Activated CD8-positive, alpha-beta memory T cell treated with anti-CD3 and anti-CD28 coated beads for 1 hour (primary cell): Measurements from ENCODE around the gene ABCA6.
"Not testable (repeated sequence)": the region's sequence is repeated elsewhere in the genome, so short reads cannot be mapped to it uniquely, and the experiment has no call there.

Experiments used
- DNase-seq, 2 donors: peaks; one replicate each; pipeline ENCODE4 v3.0.0-alpha.2; 2020; ENCODE audit warnings: low read depth in 1 of 2; ENCODE audit errors: extremely low read depth in 1 of 2

The ABCA6 gene

GRCh38 chr17:69073392-69073791 lies 68.3 kb downstream of the ABCA6 start:
- not testable (repeated sequence) for DNase-seq

- not testable (repeated sequence) for DNase-seq
These were observed 68.9 kb downstream of the ABCA6 start for GRCh38 chr17:69072803-69073256.

DNA sequence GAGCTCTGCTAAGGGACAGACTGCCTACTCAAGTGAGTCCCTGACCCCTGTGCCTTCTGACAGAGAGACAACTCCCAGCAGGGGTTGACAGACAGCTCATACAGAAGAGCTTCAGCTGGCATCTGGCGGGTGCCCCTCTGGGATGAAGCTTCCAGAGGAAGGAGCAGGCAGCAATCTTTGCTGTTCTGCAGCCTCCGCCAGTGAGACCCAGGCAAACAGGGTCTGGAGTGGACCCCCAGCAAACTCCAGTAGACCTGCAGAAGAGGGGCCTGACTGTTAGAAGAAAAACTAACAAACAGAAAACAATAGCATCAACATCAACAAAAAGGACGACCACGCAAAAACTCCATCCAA lies 70.5 kb downstream of the ABCA6 start:
- DNase-seq: not testable (repeated sequence)

DNA sequence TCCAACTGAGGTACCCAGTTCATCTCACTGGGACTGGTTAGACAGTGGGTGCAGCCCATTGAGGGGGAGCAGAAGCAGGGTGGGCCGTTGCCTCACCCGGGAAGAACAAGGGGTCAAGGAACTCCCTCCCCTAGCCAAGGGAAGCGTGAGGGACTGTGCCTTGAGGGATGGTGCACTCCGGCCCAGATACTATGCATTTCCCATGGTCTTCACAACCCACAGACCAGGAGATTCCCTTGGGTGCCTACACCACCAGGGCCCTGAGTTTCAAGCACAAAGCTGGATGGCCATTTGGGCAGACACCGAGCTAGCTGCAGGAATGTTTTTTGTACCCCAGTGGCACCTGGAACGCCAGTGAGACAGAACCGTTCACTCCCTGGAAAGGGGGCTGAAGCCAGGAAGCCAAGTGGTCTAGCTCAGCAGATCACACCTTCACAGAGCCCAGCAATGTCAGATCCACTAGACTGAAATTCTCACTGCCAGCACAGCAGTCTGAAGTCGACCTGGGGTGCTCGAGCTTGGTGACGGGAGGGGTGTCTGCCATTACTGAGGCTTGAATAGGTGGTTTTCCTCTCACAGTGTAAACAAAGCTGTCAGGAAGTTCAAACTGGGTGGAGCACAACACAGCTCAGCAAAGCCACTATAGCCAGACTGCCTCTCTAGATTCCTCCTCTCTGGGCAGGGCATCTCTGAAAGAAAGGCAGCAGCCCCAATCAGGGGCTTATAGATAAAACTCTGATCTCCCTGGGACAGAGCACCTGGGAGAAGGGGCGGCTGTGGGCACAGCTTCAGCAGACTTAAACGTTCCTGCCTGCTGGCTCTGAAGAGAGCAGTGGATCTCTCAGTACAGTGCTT lies 71.1 kb downstream of the ABCA6 start:
- DNase-seq: not testable (repeated sequence)

- no peak for DNase-seq
These were observed 72.4 kb downstream of the ABCA6 start for GRCh38 chr17:69069226-69069750.

GRCh38 chr17:69067274-69068047 lies 74.2 kb downstream of the ABCA6 start:
- DNase-seq: no peak

DNA sequence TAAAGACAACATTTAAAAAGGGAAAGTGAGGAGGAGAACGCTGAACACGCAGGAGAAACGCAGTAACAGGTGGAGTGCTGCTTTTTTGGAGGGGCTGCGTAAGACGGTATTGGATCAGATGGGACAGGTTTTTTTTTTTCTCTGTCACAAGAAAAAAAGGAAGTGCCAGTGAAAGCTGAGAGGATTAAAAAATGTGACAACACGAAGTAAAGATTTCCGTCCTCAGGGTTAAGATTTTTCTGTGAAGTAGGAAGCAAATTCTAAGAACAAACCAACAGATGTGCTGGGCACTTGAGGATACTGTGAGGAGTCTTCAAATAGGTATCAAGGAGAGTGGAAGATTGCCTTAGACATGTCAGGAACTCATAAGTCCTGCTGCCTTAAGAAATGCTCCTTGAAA lies 75.2 kb downstream of the ABCA6 start:
- DNase-seq: no peak

DNA sequence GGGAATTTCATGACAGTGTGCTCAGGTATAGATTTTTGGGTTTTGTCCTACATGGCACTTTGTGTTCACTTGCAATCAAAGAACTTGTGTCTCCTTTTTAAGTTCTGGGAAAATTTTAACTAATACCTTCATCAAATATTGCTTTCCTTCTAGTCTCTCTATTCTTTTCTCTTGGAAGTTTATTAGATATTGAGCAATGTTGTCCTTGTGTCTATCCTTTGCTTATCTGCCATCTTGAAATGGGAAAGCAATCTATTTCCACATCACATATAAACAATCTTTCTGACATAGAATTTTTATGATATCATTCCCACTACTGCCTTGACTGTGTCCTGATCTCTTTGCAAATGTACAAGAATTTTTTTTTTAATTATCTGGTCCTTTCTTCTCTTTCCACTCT lies 76.6 kb downstream of the ABCA6 start:
- no peak for DNase-seq

GRCh38 chr17:69064476-69064875 lies 77.2 kb downstream of the ABCA6 start:
- DNase-seq: no peak

- no peak for DNase-seq
These were observed 77.7 kb downstream of the ABCA6 start for GRCh38 chr17:69064001-69064400.

DNA sequence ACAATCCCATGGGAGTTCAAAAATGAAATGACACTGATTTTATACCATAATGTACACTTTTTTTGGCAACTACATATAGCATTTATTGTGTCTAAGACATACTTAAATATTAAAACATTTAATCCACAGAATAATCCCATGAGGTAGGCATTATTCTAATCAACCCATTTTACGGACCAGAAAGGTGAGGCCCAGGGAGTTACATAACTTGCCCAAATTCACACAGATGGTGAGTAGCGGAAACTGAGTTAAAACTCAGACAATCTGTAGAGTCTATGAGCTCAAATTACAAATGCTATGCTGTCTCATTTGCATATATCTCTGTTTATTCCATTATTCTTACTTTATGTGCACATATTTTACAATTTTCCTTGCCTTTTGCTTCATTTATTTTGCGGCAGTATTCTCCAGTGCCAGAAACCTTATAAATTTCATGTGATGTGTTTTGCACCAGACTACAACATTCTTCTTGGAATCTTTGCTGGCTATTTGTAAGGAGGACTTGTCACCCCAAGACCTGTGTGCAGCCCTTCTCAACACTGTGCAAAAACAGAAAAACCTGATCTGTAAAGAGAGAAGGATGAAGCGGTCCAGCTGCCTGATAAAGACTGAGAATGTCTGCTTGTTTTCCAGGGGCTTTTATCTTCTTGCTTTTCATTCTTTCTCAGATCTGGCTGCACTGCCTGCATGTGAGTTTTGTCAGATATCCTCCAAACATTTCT lies 78.7 kb downstream of the ABCA6 start:
- no peak for DNase-seq

GRCh38 chr17:69061721-69062556 lies 79.8 kb downstream of the ABCA6 start:
- no peak for DNase-seq

DNA sequence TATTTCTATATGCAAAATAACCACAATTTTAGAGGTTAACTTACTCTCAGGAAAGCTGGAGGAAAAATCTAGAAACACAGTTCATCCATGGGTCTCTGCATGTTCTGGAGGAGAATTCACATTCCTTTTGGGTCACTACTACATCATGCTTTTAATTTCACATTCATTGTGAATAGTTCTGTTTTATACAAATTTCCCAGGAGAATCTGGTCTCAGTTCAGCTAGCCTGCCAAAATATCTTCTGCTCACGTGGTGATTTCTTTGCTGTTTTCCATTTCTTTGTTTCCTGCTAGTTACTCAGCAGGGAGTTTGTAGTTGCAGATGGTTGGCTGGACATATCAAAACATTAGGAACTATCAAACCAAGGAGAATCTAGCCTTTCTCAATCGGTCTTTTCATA lies 80.9 kb downstream of the ABCA6 start, which contains the start of gene ABCA9:
TSS of gene ABCA9 (minus strand) at position 106 of the 400 bp plus-strand sequence. CDS start 9,801 bp downstream, outside the sequence.
- no peak for DNase-seq

DNA sequence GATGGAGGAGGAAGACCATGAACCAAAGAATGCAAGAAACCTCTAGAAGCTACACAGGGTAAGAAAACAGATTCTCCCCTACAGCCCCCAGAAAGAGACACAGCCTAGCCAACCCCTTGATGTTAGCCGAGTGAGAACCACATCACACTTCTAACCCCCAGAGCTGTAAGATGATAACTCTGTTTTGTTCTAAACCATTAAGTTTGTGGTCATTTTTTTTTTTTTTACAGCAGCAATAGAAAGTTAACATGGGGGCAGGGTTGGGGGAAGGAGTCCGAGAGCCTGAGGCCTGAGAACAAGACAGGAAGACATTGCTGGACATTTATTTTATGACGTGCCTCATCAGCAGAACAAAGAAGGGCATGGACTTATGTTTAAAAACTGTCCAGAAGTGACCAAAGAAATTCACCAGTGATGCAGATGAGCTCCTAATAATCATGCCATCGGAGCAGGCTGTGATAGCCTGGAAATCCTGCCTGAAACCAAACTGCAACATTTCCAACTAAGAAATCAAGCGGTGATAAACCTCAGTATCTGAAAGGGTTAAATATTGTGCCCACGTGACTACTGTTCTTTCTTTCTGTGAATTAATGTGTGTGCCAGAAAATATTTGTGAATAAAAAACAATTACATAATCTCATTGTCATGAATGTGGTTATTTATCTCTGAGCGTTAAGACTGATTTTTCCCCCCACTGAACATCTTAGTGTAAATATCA lies 82.1 kb downstream of the ABCA6 start:
- no peak for DNase-seq

GRCh38 chr17:69058165-69058564 lies 83.5 kb downstream of the ABCA6 start:
- DNase-seq: no peak

DNA sequence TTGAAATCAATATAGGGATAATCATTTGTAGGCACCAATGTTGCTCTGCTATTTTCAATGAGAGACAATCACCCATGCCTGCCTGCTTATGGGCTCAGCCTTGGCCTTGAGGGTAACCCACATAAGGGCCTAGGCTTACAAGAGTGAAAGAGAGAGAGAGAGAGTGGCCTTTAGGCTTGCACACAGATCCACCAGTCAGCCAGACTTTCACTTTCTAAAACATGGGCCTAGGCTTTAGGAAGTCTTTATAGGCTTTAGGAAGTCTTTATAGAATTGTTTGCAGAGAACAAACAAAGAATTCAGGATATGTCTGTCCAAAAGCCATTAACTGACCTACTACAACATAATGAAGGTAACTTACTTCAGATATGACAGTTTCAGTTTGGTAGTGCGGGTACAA lies 84.4 kb downstream of the ABCA6 start:
- DNase-seq: no peak

- DNase-seq: no peak
These were observed 85.4 kb downstream of the ABCA6 start for GRCh38 chr17:69056179-69056823.

DNA sequence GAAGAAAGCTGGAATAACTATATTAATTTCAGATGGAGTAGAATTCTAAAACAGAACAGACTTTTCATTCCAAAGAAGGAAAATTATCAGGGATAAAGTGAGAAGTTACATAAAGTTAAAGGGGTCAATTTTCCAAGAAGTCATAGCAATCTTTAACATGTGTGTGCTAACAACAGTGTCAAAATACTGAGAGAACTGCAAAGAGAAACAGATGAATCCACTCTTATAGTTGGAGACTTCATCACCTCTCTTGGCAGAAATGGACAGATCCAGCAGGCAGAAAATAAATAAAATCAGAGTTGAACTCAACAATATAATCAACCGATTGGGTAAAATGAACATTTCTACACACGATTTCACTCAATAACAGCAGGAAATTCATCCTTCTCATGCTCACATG lies 86.4 kb downstream of the ABCA6 start:
- DNase-seq: no peak
